ENCODE data around the gene SPATA16. TPM values are rescaled to one million over a fixed set of nuclear protein-coding genes. Genes with fewer than 3 reads are reported as not detected.

SPATA16 gene
- total RNA-seq, 1 donor: not detected

GRCh38 chr3:173044998-173045397 is 96.0 kb downstream of the SPATA16 start:
- H3K4me3 ChIP-seq (ENCODE audit: low read depth, low read length): no peak overlapping the region
- TF ChIP-seq, protein P1, sequence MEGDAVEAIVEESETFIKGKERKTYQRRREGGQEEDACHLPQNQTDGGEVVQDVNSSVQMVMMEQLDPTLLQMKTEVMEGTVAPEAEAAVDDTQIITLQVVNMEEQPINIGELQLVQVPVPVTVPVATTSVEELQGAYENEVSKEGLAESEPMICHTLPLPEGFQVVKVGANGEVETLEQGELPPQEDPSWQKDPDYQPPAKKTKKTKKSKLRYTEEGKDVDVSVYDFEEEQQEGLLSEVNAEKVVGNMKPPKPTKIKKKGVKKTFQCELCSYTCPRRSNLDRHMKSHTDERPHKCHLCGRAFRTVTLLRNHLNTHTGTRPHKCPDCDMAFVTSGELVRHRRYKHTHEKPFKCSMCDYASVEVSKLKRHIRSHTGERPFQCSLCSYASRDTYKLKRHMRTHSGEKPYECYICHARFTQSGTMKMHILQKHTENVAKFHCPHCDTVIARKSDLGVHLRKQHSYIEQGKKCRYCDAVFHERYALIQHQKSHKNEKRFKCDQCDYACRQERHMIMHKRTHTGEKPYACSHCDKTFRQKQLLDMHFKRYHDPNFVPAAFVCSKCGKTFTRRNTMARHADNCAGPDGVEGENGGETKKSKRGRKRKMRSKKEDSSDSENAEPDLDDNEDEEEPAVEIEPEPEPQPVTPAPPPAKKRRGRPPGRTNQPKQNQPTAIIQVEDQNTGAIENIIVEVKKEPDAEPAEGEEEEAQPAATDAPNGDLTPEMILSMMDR (IDR thresholded peaks at IDR 0.05; ENCODE audit: insufficient read depth, low read length): no peak
- peak; percentile 32 for DNase-seq (ENCODE audit: low read depth)

GRCh38 chr3:173043757-173044156 is 97.3 kb downstream of the SPATA16 start:
- no peak overlapping the region for H3K4me3 ChIP-seq (ENCODE audit: low read depth, low read length)
- DNase-seq (ENCODE audit: low read depth): no peak
- TF ChIP-seq, protein P1 (IDR thresholded peaks at IDR 0.05; ENCODE audit: insufficient read depth, low read length): no peak

GRCh38 chr3:173038484-173038871 is 102.6 kb downstream of the SPATA16 start:
- TF ChIP-seq, protein P1 (IDR thresholded peaks at IDR 0.05; ENCODE audit: insufficient read depth, low read length): no peak
- no peak overlapping the region for H3K4me3 ChIP-seq (ENCODE audit: low read depth, low read length)
- DNase-seq (ENCODE audit: low read depth): no peak

DNA sequence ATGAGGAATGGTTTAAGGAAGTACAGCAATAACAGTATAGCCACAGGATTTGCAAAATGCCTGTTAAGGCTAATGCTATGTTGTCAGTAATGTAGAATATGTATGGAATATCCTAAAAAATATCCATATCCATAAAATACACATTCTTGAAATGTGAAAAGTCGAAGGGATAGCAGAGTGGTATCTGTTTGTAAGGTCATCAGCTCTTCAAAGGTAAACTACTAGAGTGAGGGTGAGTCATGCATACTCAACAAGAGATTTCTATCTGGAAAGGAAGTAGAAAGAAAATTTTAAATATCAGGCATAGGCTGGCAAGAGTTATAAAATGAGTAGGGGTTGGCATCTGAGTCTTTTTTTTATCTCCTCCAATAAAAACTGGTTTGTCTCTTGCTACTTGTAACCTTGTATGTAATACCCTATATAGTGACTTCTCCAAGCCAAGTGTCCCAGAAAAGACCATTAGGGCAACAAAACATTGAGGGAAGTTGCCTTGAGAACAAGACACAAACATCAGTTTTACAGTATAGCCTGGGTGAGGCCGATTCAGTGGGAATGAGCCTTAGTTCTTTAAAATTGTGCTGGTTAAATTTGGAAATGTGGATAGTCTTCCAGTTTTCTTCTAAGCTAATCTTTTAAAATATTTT is 103.1 kb downstream of the SPATA16 start:
- TF ChIP-seq, protein P1 (IDR thresholded peaks at IDR 0.05; ENCODE audit: insufficient read depth, low read length): no peak
- no peak overlapping the region for H3K4me3 ChIP-seq (ENCODE audit: low read depth, low read length)
- DNase-seq (ENCODE audit: low read depth): no peak

DNA sequence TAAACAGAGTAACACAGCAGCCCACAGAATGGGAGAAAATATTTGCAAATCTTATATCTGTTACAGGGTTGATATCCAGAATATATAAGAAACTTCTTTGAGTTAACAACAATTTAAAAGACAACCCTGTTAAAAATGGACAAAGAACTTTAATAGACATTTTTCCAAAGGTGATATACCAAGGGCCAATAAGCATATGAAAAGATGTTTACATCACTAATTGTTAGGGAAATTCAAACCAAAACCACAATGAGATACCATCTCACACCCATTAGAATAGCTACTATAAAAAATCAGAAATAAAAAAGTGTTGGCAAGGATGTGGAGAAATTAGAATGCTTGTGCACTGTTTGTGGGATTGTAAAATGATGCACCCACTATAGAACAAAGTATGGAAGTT is 110.8 kb downstream of the SPATA16 start:
- no peak for DNase-seq (ENCODE audit: low read depth)
- no peak overlapping the region for H3K4me3 ChIP-seq (ENCODE audit: low read depth, low read length)
- TF ChIP-seq, protein P1 (IDR thresholded peaks at IDR 0.05; ENCODE audit: insufficient read depth, low read length): no peak

- no peak overlapping the region for H3K4me3 ChIP-seq (ENCODE audit: low read depth, low read length)
- DNase-seq (ENCODE audit: low read depth): no peak
- TF ChIP-seq, protein P1 (IDR thresholded peaks at IDR 0.05; ENCODE audit: insufficient read depth, low read length): no peak
Observed at GRCh38 chr3:173028351-173028750, 112.7 kb downstream of the SPATA16 start.

DNA sequence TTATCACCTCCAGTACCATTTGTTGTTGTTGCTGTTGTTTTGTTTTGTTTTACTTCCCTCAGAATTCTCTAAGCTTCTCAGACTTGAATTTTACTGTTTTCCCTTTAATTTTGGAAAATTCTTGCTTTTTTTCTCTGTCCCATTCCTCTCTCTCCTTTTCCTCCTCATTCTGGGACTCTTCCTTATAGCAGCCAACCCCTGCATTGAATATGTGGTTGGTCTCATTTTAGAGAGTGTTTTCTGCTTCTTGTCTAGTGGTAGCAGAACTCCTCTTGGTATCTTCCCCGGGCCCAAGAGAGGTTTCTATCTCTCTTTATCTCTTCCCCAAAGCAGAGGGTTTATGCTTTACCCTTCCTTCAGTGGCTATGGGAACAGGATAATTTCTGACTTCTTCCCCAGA is 113.6 kb downstream of the SPATA16 start:
- no peak overlapping the region for H3K4me3 ChIP-seq (ENCODE audit: low read depth, low read length)
- TF ChIP-seq, protein P1 (IDR thresholded peaks at IDR 0.05; ENCODE audit: insufficient read depth, low read length): no peak
- DNase-seq (ENCODE audit: low read depth): no peak

All from fibroblast of the aortic adventitia (primary cell).